NCI-H1417 (cell line): ENCODE data around the gene RREB1.
A peak's percentile ranks its signal among the peaks of the same experiment; 100 is the strongest.

Source experiments
- DNase-seq, 3 experiments: peaks; one replicate each; lab custom pipeline; 2025; lab: John Stamatoyannopoulos, UW

RREB1 gene

GRCh38 chr6:7243179-7243981 lies 135.6 kb downstream of the RREB1 start:
- peak; percentile 47 to 81 (median 76) for DNase-seq

- DNase-seq = no peak
Measured at GRCh38 chr6:7245668-7246393, 138.1 kb downstream of the RREB1 start.

- no peak for DNase-seq
Measured at GRCh38 chr6:7246401-7247178, 138.8 kb downstream of the RREB1 start.

- no peak for DNase-seq
Measured at GRCh38 chr6:7247179-7247456, 139.4 kb downstream of the RREB1 start.

- DNase-seq = no peak
Measured at GRCh38 chr6:7247828-7248227, 140.1 kb downstream of the RREB1 start.

- DNase-seq = no peak
Measured at GRCh38 chr6:7249391-7249790, 141.6 kb downstream of the RREB1 start.

GRCh38 chr6:7249946-7250643 lies 142.3 kb downstream of the RREB1 start:
- DNase-seq = no peak

GRCh38 chr6:7250812-7251211 lies 143.1 kb downstream of the RREB1 start:
- no peak for DNase-seq

GRCh38 chr6:7251646-7252260 lies 144.0 kb downstream of the RREB1 start:
- DNase-seq = no peak

GRCh38 chr6:7252390-7252789 lies 144.6 kb downstream of the RREB1 start:
- DNase-seq = no peak

- no peak for DNase-seq
Measured at GRCh38 chr6:7254980-7255835, 147.4 kb downstream of the RREB1 start.

- no peak for DNase-seq
Measured at GRCh38 chr6:7255918-7256317, 148.2 kb downstream of the RREB1 start.

- DNase-seq = no peak
Measured at GRCh38 chr6:7256785-7257184, 149.0 kb downstream of the RREB1 start.

GRCh38 chr6:7257521-7258230 lies 149.9 kb downstream of the RREB1 start:
- no peak for DNase-seq

GRCh38 chr6:7258231-7258763 lies 150.5 kb downstream of the RREB1 start:
- DNase-seq = no peak

GRCh38 chr6:7260291-7261031 lies 152.7 kb downstream of the RREB1 start:
- no peak for DNase-seq

- peak; percentile 79 to 85 (median 84) for DNase-seq
Measured at GRCh38 chr6:7261032-7261841, 153.5 kb downstream of the RREB1 start.

- peak; percentile 49 to 73 (median 60) for DNase-seq
Measured at GRCh38 chr6:7261852-7262461, 154.2 kb downstream of the RREB1 start.
